Frontal cortex (tissue), 4 donors: ENCODE measurements around the gene GTSE1. TPM values are rescaled to one million over a fixed set of nuclear protein-coding genes. Genes with fewer than 3 reads are reported as not detected.
A peak's percentile ranks its signal among the peaks of the same experiment; 100 is the strongest.

Experiments used
- DNase-seq, 2 donors: peaks; one replicate each; pipeline ENCODE4 v3.0.0; 2012; ENCODE audit warnings: low spot score in 2 of 2
- FAIRE-seq: peaks from 2 replicates; lab custom pipeline; 2012; peaks lifted over from hg19 to GRCh38; lab: Jason Lieb, UNC
- total RNA-seq: library from RNA; depleted of rRNA; stranded (reverse); fragments of >200 nt; gene quantifications from one replicate; pipeline ENCODE4 v1.2.3, GENCODE V29; 2014
- donor health status: control.
- donor health status: control.
- donor health status: control.

Gene GTSE1
- total RNA-seq, 1 donor from 2014 or later, result 1.6 TPM

GRCh38 chr22:46320716-46321386, 24.2 kb downstream of the GTSE1 start:
- no peak for DNase-seq
- FAIRE-seq, result no peak

- FAIRE-seq, result no peak
These were observed 26.0 kb downstream of the GTSE1 start for GRCh38 chr22:46322711-46323110.

GRCh38 chr22:46323162-46323561, 26.5 kb downstream of the GTSE1 start:
- DNase-seq (no peak), FAIRE-seq (no peak)

More at GRCh38 chr22:46322711-46323110, 26.0 kb downstream of the GTSE1 start:
- no peak for DNase-seq

GRCh38 chr22:46326066-46326680, 29.5 kb downstream of the GTSE1 start:
- DNase-seq (no peak), FAIRE-seq (no peak)

GRCh38 chr22:46327691-46328465, 31.2 kb downstream of the GTSE1 start:
- FAIRE-seq, result no peak

GRCh38 chr22:46328797-46329196, 32.1 kb downstream of the GTSE1 start:
- no peak for DNase-seq
- no peak for FAIRE-seq

More at GRCh38 chr22:46327691-46328465, 31.2 kb downstream of the GTSE1 start:
- no peak for DNase-seq

- FAIRE-seq, result no peak
- no peak for DNase-seq
These were observed 32.9 kb downstream of the GTSE1 start for GRCh38 chr22:46329616-46330015.

- FAIRE-seq, result no peak
- no peak for DNase-seq
These were observed 33.8 kb downstream of the GTSE1 start for GRCh38 chr22:46330426-46330825.

GRCh38 chr22:46331496-46331895, 34.8 kb downstream of the GTSE1 start:
- no peak for FAIRE-seq
- DNase-seq, result no peak

GRCh38 chr22:46335201-46336118, 38.8 kb downstream of the GTSE1 start, which contains the start of gene TRMU:
Gene TRMU, plus strand, starts transcription at chr22:46335714. Its CDS starts 51 bp downstream, at chr22:46335765.
- FAIRE-seq (no peak), DNase-seq (peak; percentile 95)

- DNase-seq (no peak), FAIRE-seq (no peak)
These were observed 39.7 kb downstream of the GTSE1 start for GRCh38 chr22:46336119-46337078.

GRCh38 chr22:46337870-46338269, 41.2 kb downstream of the GTSE1 start:
- no peak for FAIRE-seq
- no peak for DNase-seq

GRCh38 chr22:46338636-46339035, 42.0 kb downstream of the GTSE1 start:
- no peak for DNase-seq
- no peak for FAIRE-seq

GRCh38 chr22:46339956-46340355, 43.3 kb downstream of the GTSE1 start:
- DNase-seq (no peak), FAIRE-seq (no peak)

- DNase-seq (no peak), FAIRE-seq (no peak)
These were observed 44.0 kb downstream of the GTSE1 start for GRCh38 chr22:46340676-46341075.

- FAIRE-seq, result no peak
- DNase-seq, result no peak
These were observed 50.2 kb downstream of the GTSE1 start for GRCh38 chr22:46346680-46347405.

GRCh38 chr22:46347646-46348045, 51.0 kb downstream of the GTSE1 start:
- DNase-seq, result no peak
- no peak for FAIRE-seq

GRCh38 chr22:46348099-46348695, 51.5 kb downstream of the GTSE1 start:
- FAIRE-seq (no peak), DNase-seq (no peak)
